B cell (primary cell): ENCODE data around the gene LAG3.

ENCODE experiments used
- CTCF ChIP-seq: fragments of 200-600 bp; IDR thresholded peaks from one replicate; pipeline ENCODE4 v1.8.0; 2022; ENCODE audit warnings: antibody characterized with exemption, mild to moderate bottlenecking
- EZH2 ChIP-seq: IDR thresholded peaks from 2 replicates; pipeline ENCODE4 v1.6.1; 2012; ENCODE audit warnings: borderline replicate concordance, low read depth, mild to moderate bottlenecking, moderate library complexity, low read length; ENCODE audit not compliant: insufficient read depth, poor library complexity, severe bottlenecking

- no peak for TF ChIP-seq CTCF
- no peak for TF ChIP-seq EZH2
These were observed 638 bp downstream of the LAG3 start for GRCh38 chr12:6772726-6773589.
